Ovary (tissue), 9 donors: Measurements from ENCODE around the gene PKP1. TPM values are rescaled to one million over a fixed set of nuclear protein-coding genes. Genes with fewer than 3 reads are reported as not detected.

Experiments used
- DNase-seq, 5 donors: peaks; one replicate each; pipeline ENCODE4 v3.0.0-alpha.2; 2019 to 2020
- H3K27ac ChIP-seq, 2 donors: fragments of 200-600 bp; one replicate each; pipeline versions ENCODE4 v1.5.1 to v1.8.0; 2019 to 2022
- H3K27me3 ChIP-seq: fragments of 200-600 bp; one replicate; pipeline ENCODE4 v1.8.0; 2022
- H3K36me3 ChIP-seq: fragments of 200-600 bp; sonication (generic); one replicate; pipeline ENCODE4 v1.5.1; 2019
- H3K4me1 ChIP-seq: one replicate; pipeline ENCODE4 v1.8.1; 2013; ENCODE audit warnings: mild to moderate bottlenecking, moderate library complexity; ENCODE audit not compliant: insufficient read depth
- H3K4me3 ChIP-seq: fragments of 200-600 bp; sonication (generic); one replicate; pipeline ENCODE4 v1.5.1; 2017
- H3K9me3 ChIP-seq, 2 donors: fragments of 200-600 bp in 1 of 2; sonication (generic) in 1 of 2; one replicate each; pipeline versions ENCODE4 v1.5.1 to v1.8.1; 2013 to 2019; ENCODE audit warnings: mild to moderate bottlenecking in 1 of 2, moderate library complexity in 1 of 2
- CTCF ChIP-seq, 3 donors: fragments of 450-650 bp in 2 of 3; fragments of 200-600 bp in 1 of 3; IDR thresholded peaks; one replicate each; pipeline versions ENCODE4 v1.5.1 to v1.8.0; 2016 to 2022; ENCODE audit warnings: antibody characterized with exemption in 3 of 3, mild to moderate bottlenecking in 1 of 3
- EP300 ChIP-seq: sonication (generic); formaldehyde crosslinking; IDR thresholded peaks from one replicate; pipeline ENCODE4 v1.6.1; 2017; ENCODE audit warnings: antibody characterized with exemption
- POLR2A ChIP-seq: fragments of 450-650 bp; IDR thresholded peaks from one replicate; pipeline ENCODE4 v1.6.1; 2017; ENCODE audit warnings: antibody characterized with exemption, mild to moderate bottlenecking, moderate library complexity
- WGBS, 3 donors: extraction: QIAGEN DNeasy Blood & Tissue Kit in 1 of 3; methylation state at CpG; one replicate each; pipeline versions ENCODE4 v1.1.5 to v1.1.7; 2013 to 2017; 5-methylcytosine and 5-hydroxymethylcytosine counted together
- intact Hi-C, 4 donors: fragments of 100-400 bp; cut with DNase I; formaldehyde crosslinking; loops; one replicate each; pipeline versions ENCODE4 v1.11.0 to v1.15.1; 2022 to 2023
- polyA plus RNA-seq, 2 donors: library from polyadenylated mRNA; stranded (reverse); fragments of 200-250 nt in 1 of 2; fragments of 350-450 nt in 1 of 2; fragmentation: Illumina TruSeq in 1 of 2; extraction: RNeasy Lipid Tissue Mini Kit (QIAGEN cat#74804) in 1 of 2; gene quantifications; one replicate each; pipeline ENCODE4 v1.2.3, GENCODE V29; 2013 to 2014
- total RNA-seq, 7 donors: library from RNA; depleted of rRNA in 2 of 7; stranded (reverse); fragments of >200 nt in 2 of 7; fragmentation: NEBNext Ultra II Directional in 3 of 7; extraction: Animal tissue kit (Norgen Biotek cat#: 25700) in 3 of 7; gene quantifications; one replicate each; pipeline versions ENCODE4 v1.1.0 to v1.2.4, GENCODE V29; 2016 to 2023
- donor health status: DM: no; HTN: no; CAD: no; lungs with moderate emphysema.
- donor health status: DM: no; HTN: no; CAD: no.
- donor health status: Bipolar disorder and iron deficiency.
- donor health status: DM: yes; HTN: yes; CAD: no.
- donor health status: DM: no; HTN: no; CAD: no.
- donor health status: DM: yes; HTN: yes; CAD: no.

Gene PKP1
- total and polyA plus RNA-seq, 9 donors: 0.05 to 0.48 (median 0.18) TPM; not detected in 2

- H3K36me3 ChIP-seq: no peaks in the 10 kb centered on the region
- intact Hi-C loops: no loop called here
- no peaks in the 10 kb centered on the region for H3K9me3 ChIP-seq
- no peak overlapping the region for H3K4me3 ChIP-seq
- DNase-seq: no peak
- no peak overlapping the region for H3K27ac ChIP-seq
- TF ChIP-seq CTCF (IDR thresholded peaks at IDR 0.05) (no peak), POLR2A (no peak), EP300 (no peak)
- no peaks in the 10 kb centered on the region for H3K27me3 ChIP-seq
- no peaks in the 10 kb centered on the region for H3K4me1 ChIP-seq
- WGBS, 3 donors: 85 to 88% (median 88%) methylated on average over 15 of the region's 15 CpGs
These were observed 38.6 kb downstream of the PKP1 start for GRCh38 chr1:201321826-201322390.

GRCh38 chr1:201322653-201323510 is 39.6 kb downstream of the PKP1 start:
- no peak for DNase-seq
- Histone ChIP-seq H3K9me3 (no peaks in the 10 kb centered on the region), H3K27me3 (no peaks in the 10 kb centered on the region), H3K4me3 (no peak overlapping the region), H3K36me3 (no peaks in the 10 kb centered on the region), H3K27ac (no peak overlapping the region), H3K4me1 (no peaks in the 10 kb centered on the region)
- intact Hi-C loops: no loop called here
- WGBS, 3 donors: 74 to 92% (median 84%) methylated on average over 12 of the region's 12 CpGs
- no peak for TF ChIP-seq EP300
- no peak for TF ChIP-seq CTCF (IDR thresholded peaks at IDR 0.05)

- 91 to 100% (median 93%) methylated on average over 4 of the region's 4 CpGs for WGBS, 3 donors
- DNase-seq: no peak
- Histone ChIP-seq H3K27ac (no peak overlapping the region), H3K9me3 (no peaks in the 10 kb centered on the region), H3K27me3 (no peaks in the 10 kb centered on the region), H3K36me3 (no peaks in the 10 kb centered on the region), H3K4me1 (no peaks in the 10 kb centered on the region), H3K4me3 (no peak overlapping the region)
- TF ChIP-seq CTCF (IDR thresholded peaks at IDR 0.05): no peak
- no peak for TF ChIP-seq EP300
- TF ChIP-seq POLR2A: no peak
- intact Hi-C loops: no loop called here
These were observed 41.0 kb downstream of the PKP1 start for GRCh38 chr1:201324306-201324705.

GRCh38 chr1:201324821-201325677 is 41.7 kb downstream of the PKP1 start:
- no peak overlapping the region for H3K27ac ChIP-seq
- no peaks in the 10 kb centered on the region for H3K27me3 ChIP-seq
- no peaks in the 10 kb centered on the region for H3K36me3 ChIP-seq
- TF ChIP-seq CTCF (IDR thresholded peaks at IDR 0.05) (no peak), EP300 (no peak), POLR2A (no peak)
- DNase-seq: no peak
- H3K9me3 ChIP-seq: no peaks in the 10 kb centered on the region
- intact Hi-C loops: no loop called here
- no peak overlapping the region for H3K4me3 ChIP-seq
- H3K4me1 ChIP-seq: no peaks in the 10 kb centered on the region
- 68 to 72% (median 68%) methylated on average over 16 of the region's 16 CpGs for WGBS, 3 donors
